Measurements from ENCODE around the gene CPA3. TPM values are rescaled to one million over a fixed set of nuclear protein-coding genes. Genes with fewer than 3 reads are reported as not detected.

Gene CPA3
- total RNA-seq, result 1.4 TPM
- long read RNA-seq, result 0 reads

- no peaks in the 10 kb centered on the region for H3K36me3 ChIP-seq
- no peaks in the 10 kb centered on the region for H3K9me3 ChIP-seq (replicated peaks)
- H3K4me3 ChIP-seq, result no peak within 1 kb of the TSS
- DNase-seq, result no peak
- TF ChIP-seq, protein P1, sequence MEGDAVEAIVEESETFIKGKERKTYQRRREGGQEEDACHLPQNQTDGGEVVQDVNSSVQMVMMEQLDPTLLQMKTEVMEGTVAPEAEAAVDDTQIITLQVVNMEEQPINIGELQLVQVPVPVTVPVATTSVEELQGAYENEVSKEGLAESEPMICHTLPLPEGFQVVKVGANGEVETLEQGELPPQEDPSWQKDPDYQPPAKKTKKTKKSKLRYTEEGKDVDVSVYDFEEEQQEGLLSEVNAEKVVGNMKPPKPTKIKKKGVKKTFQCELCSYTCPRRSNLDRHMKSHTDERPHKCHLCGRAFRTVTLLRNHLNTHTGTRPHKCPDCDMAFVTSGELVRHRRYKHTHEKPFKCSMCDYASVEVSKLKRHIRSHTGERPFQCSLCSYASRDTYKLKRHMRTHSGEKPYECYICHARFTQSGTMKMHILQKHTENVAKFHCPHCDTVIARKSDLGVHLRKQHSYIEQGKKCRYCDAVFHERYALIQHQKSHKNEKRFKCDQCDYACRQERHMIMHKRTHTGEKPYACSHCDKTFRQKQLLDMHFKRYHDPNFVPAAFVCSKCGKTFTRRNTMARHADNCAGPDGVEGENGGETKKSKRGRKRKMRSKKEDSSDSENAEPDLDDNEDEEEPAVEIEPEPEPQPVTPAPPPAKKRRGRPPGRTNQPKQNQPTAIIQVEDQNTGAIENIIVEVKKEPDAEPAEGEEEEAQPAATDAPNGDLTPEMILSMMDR (IDR thresholded peaks at IDR 0.05; ENCODE audit: borderline replicate concordance), result no peak
- no peak within 1 kb of the TSS for H3K27ac ChIP-seq (replicated peaks)
- no peaks in the 10 kb centered on the region for H3K4me1 ChIP-seq
- peaks cover 30% of the 10 kb centered on the region for H3K27me3 ChIP-seq (ENCODE audit: low read depth)
- intact Hi-C loops (cut with micrococcal nuclease), result no loop called here
These were observed at the start of gene CPA3 for GRCh38 chr3:148865049-148865448. Gene CPA3 (plus strand): TSS chr3:148865296. CDS start chr3:148865308, 12 bp downstream.

DNA sequence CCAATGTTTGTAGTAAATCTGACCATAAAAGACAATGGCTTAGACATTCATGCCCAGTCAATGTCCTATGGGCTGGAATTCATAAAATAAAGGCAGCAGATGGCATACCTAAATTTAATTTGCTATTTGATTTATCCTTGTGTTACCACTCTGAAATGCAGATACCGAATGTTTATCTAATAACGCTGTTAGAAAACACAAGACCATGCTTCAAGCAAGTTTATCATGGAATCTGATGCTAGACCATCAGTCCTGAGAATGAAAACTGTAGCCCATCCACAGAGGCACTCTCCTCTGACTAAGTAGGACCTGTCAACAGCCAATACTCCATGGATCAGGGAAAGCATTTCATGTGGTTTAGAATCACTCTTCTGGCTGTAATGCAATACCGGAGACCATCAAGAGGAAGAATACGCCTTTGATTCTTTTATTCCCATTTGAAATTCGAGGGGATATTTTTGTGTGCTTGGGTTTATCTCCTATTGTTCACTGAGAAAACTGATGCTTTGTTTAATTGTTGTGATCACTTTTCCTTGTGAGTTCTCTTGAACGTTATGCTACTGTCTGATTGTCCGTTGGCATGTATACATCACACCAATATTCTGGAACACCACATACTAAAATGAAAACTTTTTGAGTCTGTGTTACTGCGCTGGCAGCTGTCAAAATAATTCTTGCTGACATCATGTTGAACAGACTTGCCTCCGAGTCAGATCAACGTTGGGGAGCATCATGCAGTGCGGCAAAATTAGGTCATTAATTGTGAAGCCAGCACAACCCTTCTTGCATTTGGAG lies 49.6 kb upstream of the CPA3 start:
- TF ChIP-seq, protein P1 (IDR thresholded peaks at IDR 0.05; ENCODE audit: borderline replicate concordance), result no peak
- DNase-seq, result no peak
- H3K9me3 ChIP-seq (replicated peaks), result no peaks in the 10 kb centered on the region
- H3K27ac ChIP-seq (replicated peaks), result no peak overlapping the region
- no peaks in the 10 kb centered on the region for H3K36me3 ChIP-seq
- no peak overlapping the region for H3K4me3 ChIP-seq
- no peaks in the 10 kb centered on the region for H3K4me1 ChIP-seq
- intact Hi-C loops (cut with micrococcal nuclease), result no loop called here
- H3K27me3 ChIP-seq (ENCODE audit: low read depth), result no peaks in the 10 kb centered on the region

DNA sequence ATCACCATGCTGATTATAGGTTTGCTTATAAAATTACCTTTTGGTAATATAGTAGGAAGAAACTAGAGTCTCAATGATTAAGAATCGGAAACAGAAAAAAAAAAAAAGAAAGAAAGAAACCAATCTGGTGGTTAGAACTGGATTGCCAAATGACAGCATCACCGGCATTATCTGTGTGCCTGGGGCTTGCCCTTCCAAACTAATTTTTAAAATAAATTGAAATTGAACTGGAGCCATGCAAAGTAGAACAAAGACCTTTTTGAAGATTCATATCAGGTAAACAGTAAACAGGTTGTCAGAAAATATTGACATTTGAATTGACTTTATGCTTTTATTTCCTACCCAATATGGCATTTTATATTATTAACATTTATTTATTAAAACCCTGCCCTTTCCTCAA lies 48.7 kb upstream of the CPA3 start:
- H3K27ac ChIP-seq (replicated peaks), result no peak overlapping the region
- H3K36me3 ChIP-seq, result no peaks in the 10 kb centered on the region
- intact Hi-C loops (cut with micrococcal nuclease), result no loop called here
- TF ChIP-seq, protein P1 (IDR thresholded peaks at IDR 0.05; ENCODE audit: borderline replicate concordance), result no peak
- no peak overlapping the region for H3K4me3 ChIP-seq
- no peaks in the 10 kb centered on the region for H3K27me3 ChIP-seq (ENCODE audit: low read depth)
- H3K9me3 ChIP-seq (replicated peaks), result peaks cover under 1% of the 10 kb centered on the region
- no peak for DNase-seq
- H3K4me1 ChIP-seq, result no peaks in the 10 kb centered on the region

DNA sequence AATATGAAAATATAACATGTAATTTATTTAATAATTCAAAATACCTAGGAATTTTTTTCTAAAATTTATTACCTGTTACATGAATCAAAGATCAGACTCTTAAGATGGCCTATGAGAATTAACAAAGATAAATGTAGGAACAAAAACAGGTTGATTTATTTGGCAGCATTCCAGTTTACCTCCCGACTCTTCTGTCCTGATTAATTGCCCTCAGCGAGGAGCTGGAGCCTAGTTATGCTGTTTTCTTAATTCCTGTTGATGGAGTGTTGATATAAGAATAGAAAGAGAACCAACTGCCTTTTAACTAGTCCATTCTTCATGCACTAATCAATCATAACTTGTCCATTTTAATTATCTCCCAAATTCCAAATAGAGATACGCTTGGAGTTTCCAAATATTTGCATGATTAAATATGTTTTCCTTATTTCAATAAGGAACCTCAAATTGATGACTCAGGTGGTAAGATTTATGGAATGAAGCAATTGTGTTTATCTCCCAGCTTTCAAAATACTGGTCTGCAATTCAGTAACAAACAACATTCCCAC lies 48.0 kb upstream of the CPA3 start:
- intact Hi-C loops (cut with micrococcal nuclease), result no loop called here
- Histone ChIP-seq H3K4me1 (no peaks in the 10 kb centered on the region), H3K4me3 (no peak overlapping the region), H3K27me3 (ENCODE audit: low read depth) (no peaks in the 10 kb centered on the region), H3K36me3 (no peaks in the 10 kb centered on the region), H3K9me3 (replicated peaks) (peaks cover 7% of the 10 kb centered on the region), H3K27ac (replicated peaks) (no peak overlapping the region)
- TF ChIP-seq, protein P1 (IDR thresholded peaks at IDR 0.05; ENCODE audit: borderline replicate concordance), result no peak
- DNase-seq, result no peak

GRCh38 chr3:148820361-148821245 lies 44.5 kb upstream of the CPA3 start:
- TF ChIP-seq, protein P1 (IDR thresholded peaks at IDR 0.05; ENCODE audit: borderline replicate concordance), result no peak
- H3K4me3 ChIP-seq, result no peak overlapping the region
- H3K4me1 ChIP-seq, result no peaks in the 10 kb centered on the region
- no peak for DNase-seq
- H3K27me3 ChIP-seq (ENCODE audit: low read depth), result no peaks in the 10 kb centered on the region
- peaks cover 12% of the 10 kb centered on the region for H3K9me3 ChIP-seq (replicated peaks)
- no peak overlapping the region for H3K27ac ChIP-seq (replicated peaks)
- intact Hi-C loops (cut with micrococcal nuclease), result no loop called here
- no peaks in the 10 kb centered on the region for H3K36me3 ChIP-seq
